H1 (cell line): ENCODE results near the gene BCO1. TPM values are rescaled to one million over a fixed set of nuclear protein-coding genes. Genes with fewer than 3 reads are reported as not detected.

ENCODE experiments used
- CTCF ChIA-PET: fragments of 300-600 bp; sonication (Branson Sonifier 250); formaldehyde crosslinking; loops from one replicate; lab custom pipeline; 2021; ENCODE audit not compliant: partially characterized antibody; lab: Charles Lee
- POLR2A ChIA-PET: fragments of 300-600 bp; sonication (Branson Sonifier 250); formaldehyde crosslinking; loops from one replicate; lab custom pipeline; 2021; ENCODE audit warnings: inconsistent platforms; ENCODE audit not compliant: partially characterized antibody; lab: Charles Lee
- DNase-seq, 2 experiments: peaks; one replicate each; pipeline versions ENCODE4 v3.0.0 to v3.0.0-alpha.2; 2010 to 2022; ENCODE audit warnings: low spot score in 2 of 2, low read depth in 1 of 2, mixed read lengths in 1 of 2
- FAIRE-seq: peaks from 2 replicates; lab custom pipeline; 2011; peaks lifted over from hg19 to GRCh38; lab: Jason Lieb, UNC
- H2AFZ ChIP-seq: 2 replicates; pipeline ENCODE4 v1.8.1; 2012; ENCODE audit warnings: low read length, inconsistent platforms
- H2AK5ac ChIP-seq: 2 replicates; pipeline ENCODE4 v1.6.1; 2013; ENCODE audit warnings: low read depth, low read length
- H2BK120ac ChIP-seq: replicated peaks from 2 replicates; pipeline ENCODE3; 2013; ENCODE audit warnings: low read depth, low read length, inconsistent platforms
- H2BK12ac ChIP-seq: 2 replicates; pipeline ENCODE4 v1.6.1; 2013; ENCODE audit warnings: low read depth, low read length
- H2BK15ac ChIP-seq: 2 replicates; pipeline ENCODE4 v1.6.1; 2013; ENCODE audit warnings: low read length
- H2BK20ac ChIP-seq: 2 replicates; pipeline ENCODE4 v1.6.1; 2013; ENCODE audit warnings: low read length
- H2BK5ac ChIP-seq: 2 replicates; pipeline ENCODE4 v1.6.1; 2013; ENCODE audit warnings: low read depth, low read length
- H3K14ac ChIP-seq: 2 replicates; pipeline ENCODE4 v1.6.1; 2013; ENCODE audit warnings: inconsistent platforms; ENCODE audit not compliant: insufficient read length
- H3K18ac ChIP-seq: 2 replicates; pipeline ENCODE4 v1.6.1; 2013; ENCODE audit warnings: low read length; ENCODE audit errors: extremely low read depth
- H3K23ac ChIP-seq: 2 replicates; pipeline ENCODE4 v1.6.1; 2013; ENCODE audit warnings: inconsistent platforms; ENCODE audit not compliant: insufficient read length
- H3K23me2 ChIP-seq: 2 replicates; pipeline ENCODE4 v1.6.1; 2013; ENCODE audit warnings: low read depth, low read length
- H3K27ac ChIP-seq: 2 replicates; pipeline ENCODE4 v1.6.1; 2011; ENCODE audit warnings: low read depth, low read length, inconsistent platforms
- H3K27me3 ChIP-seq, 4 experiments: replicated peaks in 1 of 4; 1 replicate in 1 of 4; 2 replicates in 3 of 4; pipeline versions ENCODE4 v1.6.1 to v1.8.1; 2011 to 2013; ENCODE audit warnings: low read length in 3 of 4, mild to moderate bottlenecking in 3 of 4, inconsistent platforms in 2 of 4, mixed read lengths in 2 of 4, moderate library complexity in 1 of 4; ENCODE audit not compliant: control insufficient read depth in 3 of 4, insufficient read depth in 3 of 4; ENCODE audit errors: extremely low read depth in 1 of 4
- H3K36me3 ChIP-seq, 4 experiments: 2 replicates each; pipeline versions ENCODE4 v1.6.1 to v1.8.1; 2011 to 2013; ENCODE audit warnings: mild to moderate bottlenecking in 4 of 4, low read length in 3 of 4, moderate library complexity in 2 of 4, control low read depth in 1 of 4, inconsistent platforms in 1 of 4; ENCODE audit not compliant: insufficient read depth in 4 of 4, control insufficient read depth in 2 of 4
- H3K4ac ChIP-seq: replicated peaks from 2 replicates; pipeline ENCODE3; 2013; ENCODE audit warnings: low read length, low read depth, mixed read lengths, inconsistent platforms; ENCODE audit not compliant: insufficient read length
- H3K4me1 ChIP-seq, 4 experiments: replicated peaks in 1 of 4; 1 replicate in 1 of 4; 2 replicates in 3 of 4; pipeline versions ENCODE4 v1.6.1 to v1.8.1; 2011 to 2013; ENCODE audit warnings: low read length in 3 of 4, inconsistent platforms in 2 of 4, mixed read lengths in 1 of 4; ENCODE audit not compliant: insufficient read depth in 4 of 4, control insufficient read depth in 3 of 4
- H3K4me2 ChIP-seq, 2 experiments: 2 replicates each; pipeline versions ENCODE4 v1.6.1 to v1.8.1; 2011 to 2013; ENCODE audit warnings: low read depth in 2 of 2, low read length in 2 of 2, control low read depth in 1 of 2, inconsistent platforms in 1 of 2, mild to moderate bottlenecking in 1 of 2; ENCODE audit not compliant: insufficient read depth in 1 of 2
- H3K4me3 ChIP-seq, 4 experiments: fragments of 200-600, 300-600 bp in 1 of 4; sonication (generic), shearing (Covaris generic), sonication (Bioruptor Twin) in 1 of 4; 2 replicates each; pipeline versions ENCODE4 v1.5.1 to v1.8.1; 2011 to 2016; ENCODE audit warnings: low read length in 4 of 4, low read depth in 3 of 4, control low read depth in 2 of 4, inconsistent platforms in 2 of 4, mild to moderate bottlenecking in 2 of 4, mixed read lengths in 1 of 4, moderate library complexity in 1 of 4; ENCODE audit not compliant: insufficient read depth in 2 of 4; ENCODE audit errors: extremely low read depth in 1 of 4
- H3K56ac ChIP-seq: replicated peaks from 2 replicates; pipeline ENCODE3; 2013; ENCODE audit warnings: low read depth, mild to moderate bottlenecking, mixed read lengths, low read length, inconsistent platforms; ENCODE audit not compliant: insufficient read length
- H3K79me1 ChIP-seq: 2 replicates; pipeline ENCODE4 v1.6.1; 2013; ENCODE audit warnings: low read depth, low read length, control low read depth
- H3K79me2 ChIP-seq, 2 experiments: 2 replicates each; pipeline versions ENCODE4 v1.6.1 to v1.8.1; 2012 to 2013; ENCODE audit warnings: low read length in 2 of 2, mild to moderate bottlenecking in 2 of 2, inconsistent platforms in 1 of 2; ENCODE audit not compliant: insufficient read depth in 2 of 2, control insufficient read depth in 1 of 2
- H3K9ac ChIP-seq, 4 experiments: replicated peaks in 1 of 4; 1 replicate in 1 of 4; 2 replicates in 3 of 4; pipeline versions ENCODE4 v1.6.1 to v1.8.1; 2011 to 2013; ENCODE audit warnings: low read depth in 3 of 4, low read length in 3 of 4, control low read depth in 2 of 4, mild to moderate bottlenecking in 2 of 4, moderate library complexity in 2 of 4, inconsistent platforms in 1 of 4; ENCODE audit errors: extremely low read depth in 1 of 4
- H3K9me3 ChIP-seq, 2 experiments: 2 replicates each; pipeline versions ENCODE4 v1.6.1 to v1.8.1; 2012 to 2013; ENCODE audit warnings: mild to moderate bottlenecking in 2 of 2, moderate library complexity in 2 of 2, control low read depth in 1 of 2, inconsistent platforms in 1 of 2, low read depth in 1 of 2, low read length in 1 of 2, mixed read lengths in 1 of 2; ENCODE audit not compliant: insufficient read depth in 2 of 2
- H4K20me1 ChIP-seq, 2 experiments: replicated peaks in 1 of 2; 2 replicates each; pipeline versions ENCODE3 to v1.8.1; 2011 to 2013; ENCODE audit warnings: inconsistent platforms in 2 of 2, low read length in 2 of 2, mild to moderate bottlenecking in 1 of 2; ENCODE audit not compliant: insufficient read depth in 2 of 2, control insufficient read depth in 1 of 2
- H4K5ac ChIP-seq: 2 replicates; pipeline ENCODE4 v1.6.1; 2013; ENCODE audit warnings: low read length, low read depth, mixed read lengths, inconsistent platforms; ENCODE audit not compliant: insufficient read length
- H4K8ac ChIP-seq: 2 replicates; pipeline ENCODE4 v1.8.0; 2013; ENCODE audit warnings: mild to moderate bottlenecking, moderate library complexity, low read length, inconsistent platforms; ENCODE audit not compliant: insufficient read depth; ENCODE audit errors: extremely low read depth
- H4K91ac ChIP-seq: replicated peaks from 2 replicates; pipeline ENCODE3; 2013; ENCODE audit warnings: low read length, mixed read lengths, inconsistent platforms; ENCODE audit not compliant: insufficient read length
- ASH2L ChIP-seq: fragments of 200-600, 300-600 bp; sonication (generic); IDR thresholded peaks from one replicate; pipeline ENCODE4 v1.7.1; 2017; ENCODE audit warnings: low read length
- CHD1 ChIP-seq: IDR thresholded peaks from 2 replicates; pipeline ENCODE4 v1.6.1; 2012; ENCODE audit warnings: low read depth, low read length, improper control_type of control experiment
- CHD2 ChIP-seq: IDR thresholded peaks from 2 replicates; pipeline ENCODE4 v1.6.1; 2012; ENCODE audit warnings: low read length, improper control_type of control experiment
- GTF2F1 ChIP-seq: IDR thresholded peaks from 2 replicates; pipeline ENCODE4 v1.6.1; 2012; ENCODE audit warnings: low read depth, low read length, improper control_type of control experiment, borderline replicate concordance
- JUND ChIP-seq: IDR thresholded peaks from 2 replicates; pipeline ENCODE4 v1.6.1; 2011; ENCODE audit warnings: mild to moderate bottlenecking, improper control_type of control experiment, low read length
- KDM4A ChIP-seq: IDR thresholded peaks from one replicate; pipeline ENCODE4 v1.7.1; 2012; ENCODE audit warnings: low read depth, mild to moderate bottlenecking, moderate library complexity, low read length, inconsistent platforms; ENCODE audit not compliant: severe bottlenecking
- PHF8 ChIP-seq: fragments of 200-600 bp; sonication (generic); conservative IDR thresholded peaks from 2 replicates; pipeline ENCODE4 v1.7.1; 2012; ENCODE audit warnings: low read depth, mild to moderate bottlenecking, inconsistent platforms, low read length, moderate library complexity
- POU5F1 ChIP-seq: IDR thresholded peaks from 2 replicates; pipeline ENCODE4 v1.6.1; 2011; ENCODE audit warnings: low read depth, mild to moderate bottlenecking, low read length, moderate library complexity
- RNF2 ChIP-seq: fragments of 200-900, 300-1000 bp; sonication (generic); IDR thresholded peaks from 2 replicates; pipeline ENCODE4 v1.7.1; 2016; ENCODE audit warnings: borderline replicate concordance, low read depth, mild to moderate bottlenecking, antibody characterized with exemption, low read length; ENCODE audit not compliant: poor library complexity, severe bottlenecking; ENCODE audit errors: missing control alignments
- SAP30 ChIP-seq: fragments of 300-600 bp; sonication (generic); IDR thresholded peaks from 2 replicates; pipeline ENCODE4 v1.7.1; 2012; ENCODE audit warnings: low read length, moderate library complexity, mild to moderate bottlenecking, inconsistent platforms; ENCODE audit not compliant: insufficient read depth, insufficient replicate concordance
- SIRT6 ChIP-seq: IDR thresholded peaks from one replicate; pipeline ENCODE4 v1.7.1; 2012; ENCODE audit warnings: low read length, inconsistent platforms
- TAF1 ChIP-seq: IDR thresholded peaks from 2 replicates; pipeline ENCODE4 v1.6.1; 2011; ENCODE audit warnings: mild to moderate bottlenecking, low read depth, low read length
- WGBS, 2 experiments: shearing (Covaris generic) in 1 of 2; methylation state at CpG; one replicate each; pipeline versions ENCODE4 v1.1.6 to v1.1.7; 2013 to 2015; ENCODE audit warnings: low lambda C conversion rate in 2 of 2, mixed read lengths in 2 of 2, inconsistent platforms in 1 of 2, low coverage in 1 of 2, missing lambda C conversion rate in 1 of 2; ENCODE audit not compliant: insufficient replicate concordance in 2 of 2, insufficient coverage in 1 of 2, insufficient read length in 1 of 2; ENCODE audit errors: extremely low coverage in 1 of 2, missing lambda C conversion rate in 1 of 2; 5-methylcytosine and 5-hydroxymethylcytosine counted together
- polyA plus RNA-seq, 7 experiments: library from polyadenylated mRNA; depleted of rRNA in 3 of 7; stranded (reverse) in 5 of 7; unstranded in 2 of 7; fragments of >200 nt in 5 of 7; fragments of 200-250 nt in 2 of 7; gene quantifications; 1 replicate in 5 of 7; 2 replicates in 1 of 7; 4 replicates in 1 of 7; pipeline versions ENCODE4 v1.2.1 to v1.2.3, GENCODE V29; 2011 to 2013; ENCODE audit warnings: missing spikeins in 2 of 7, mixed read lengths in 2 of 7
- total RNA-seq: library from RNA; stranded (reverse); fragmentation: NEBNext Ultra II Directional; extraction: Animal tissue kit (Norgen Biotek cat#: 25700); gene quantifications from 2 replicates; pipeline ENCODE4 v1.2.1, GENCODE V29; 2021

The BCO1 gene
- total and polyA plus RNA-seq, 2 of the 8 experiments (the other 6 are each of a cell fraction or from before 2014, with no cell fraction given), result 0.21 TPM; not detected in 1

DNA sequence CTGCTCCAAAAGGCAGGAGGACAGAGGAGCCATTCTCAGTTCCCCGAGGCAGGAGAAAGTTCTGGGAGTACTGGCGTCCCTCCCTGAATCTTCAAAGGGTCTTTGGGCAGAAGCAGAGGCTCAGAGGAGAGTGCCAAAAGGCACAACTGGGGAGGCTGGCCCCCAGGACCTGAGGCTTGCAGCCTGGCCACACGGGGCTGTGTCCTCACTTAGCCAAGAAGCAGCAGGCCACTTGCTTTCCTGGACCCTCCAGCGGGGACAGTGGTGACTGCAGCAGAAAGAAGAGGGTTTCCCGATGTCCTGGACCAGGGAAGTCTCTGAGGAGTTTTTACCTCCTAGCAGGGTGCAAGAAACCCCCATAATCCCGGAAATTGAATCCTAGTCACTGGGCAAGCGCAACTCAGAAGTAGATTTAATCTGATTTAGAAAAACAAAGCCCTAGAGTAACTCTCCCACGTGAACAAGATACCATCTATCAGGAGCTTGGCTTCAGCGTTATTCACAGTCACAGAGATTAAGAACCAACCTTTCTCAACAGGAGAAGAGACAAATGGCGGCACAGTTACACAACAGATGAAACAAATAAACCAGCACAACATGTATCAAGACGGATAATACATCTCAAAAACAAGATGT lies 25.5 kb upstream of the BCO1 start:
- POLR2A ChIA-PET, result interaction anchor here (1.4 kb wide), 1 partner anchor 101 kb away, joined by 3 read pairs; no protein-coding TSS in a partner anchor
- no peaks in the 10 kb centered on the region for H3K23me2 ChIP-seq
- no peaks in the 10 kb centered on the region for H3K79me2 ChIP-seq
- no peak overlapping the region for H4K5ac ChIP-seq
- no peak overlapping the region for H3K4me3 ChIP-seq
- TF ChIP-seq KDM4A, result no peak
- TF ChIP-seq ASH2L, result no peak
- TF ChIP-seq JUND, result no peak
- no peak for TF ChIP-seq TAF1
- TF ChIP-seq PHF8, result no peak
- TF ChIP-seq SIRT6, result no peak
- TF ChIP-seq POU5F1, result no peak
- TF ChIP-seq SAP30, result no peak
- TF ChIP-seq RNF2, result no peak
- no peak for TF ChIP-seq GTF2F1
- no peak for TF ChIP-seq CHD1
- TF ChIP-seq CHD2, result no peak
- H2AK5ac ChIP-seq, result no peak overlapping the region
- no peak overlapping the region for H2BK12ac ChIP-seq
- no peak overlapping the region for H3K18ac ChIP-seq
- H3K27me3 ChIP-seq, result no peaks in the 10 kb centered on the region; a peak in 1 of 7 replicates
- no peak for FAIRE-seq
- WGBS, 2 experiments, result 82% methylated on average over 11 of the region's 11 CpGs; no CpG with 5 or more reads in 1 of the 2 experiments
- no peak overlapping the region for H3K27ac ChIP-seq
- no peak overlapping the region for H2AFZ ChIP-seq
- CTCF ChIA-PET, result interaction anchor here (0.6 to 7.0 kb wide), 5 partner anchors 8 to 71 kb away, joined by 3 to 71 read pairs (median 4); no protein-coding TSS in a partner anchor
- no peaks in the 10 kb centered on the region for H3K4me1 ChIP-seq
- no peak overlapping the region for H3K9ac ChIP-seq
- H3K4ac ChIP-seq, result no peak overlapping the region
- H2BK15ac ChIP-seq, result no peak overlapping the region
- H4K8ac ChIP-seq, result no peak overlapping the region
- H2BK5ac ChIP-seq, result no peak overlapping the region
- no peaks in the 10 kb centered on the region for H3K36me3 ChIP-seq
- no peak for DNase-seq
- H3K9me3 ChIP-seq, result no peaks in the 10 kb centered on the region
- no peak overlapping the region for H3K14ac ChIP-seq
- H3K56ac ChIP-seq, result no peak overlapping the region
- H2BK20ac ChIP-seq, result no peak overlapping the region
- no peak overlapping the region for H3K4me2 ChIP-seq
- H3K79me1 ChIP-seq, result no peaks in the 10 kb centered on the region
- no peak overlapping the region for H3K23ac ChIP-seq
- no peaks in the 10 kb centered on the region for H4K20me1 ChIP-seq
- no peak overlapping the region for H4K91ac ChIP-seq
- no peak overlapping the region for H2BK120ac ChIP-seq
